GM12874 (cell line): Measurements from ENCODE around the gene TMX2.
A peak's percentile ranks its signal among the peaks of the same experiment; 100 is the strongest.

ENCODE experiments used
- TF ChIP-seq, protein P1 (sequence below): IDR thresholded peaks from 2 replicates; pipeline ENCODE4 v1.5.1; 2011; ENCODE audit warnings: low read depth, mild to moderate bottlenecking, control low read depth, low read length, moderate library complexity; ENCODE audit not compliant: insufficient read depth

The TMX2 gene

DNA sequence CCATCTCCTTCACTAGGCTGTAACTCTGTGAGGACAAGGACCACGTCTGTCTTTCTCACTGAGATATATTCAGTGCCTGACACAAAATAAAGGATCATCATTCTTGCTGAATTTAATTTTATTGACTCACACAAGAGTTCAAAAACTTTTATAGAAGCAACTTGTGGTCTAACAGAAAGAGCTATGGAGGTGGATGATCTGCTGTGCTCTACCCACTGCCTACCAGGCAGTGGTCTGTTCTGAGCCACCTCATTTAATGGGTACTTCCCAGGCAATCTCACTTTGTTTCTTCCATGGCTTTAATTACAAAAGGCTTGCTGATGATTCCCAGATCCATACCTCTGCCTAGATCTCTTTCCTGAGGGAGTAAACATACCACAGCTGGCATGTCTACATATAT, 34.5 kb downstream of the TMX2 start:
- TF ChIP-seq, protein P1, sequence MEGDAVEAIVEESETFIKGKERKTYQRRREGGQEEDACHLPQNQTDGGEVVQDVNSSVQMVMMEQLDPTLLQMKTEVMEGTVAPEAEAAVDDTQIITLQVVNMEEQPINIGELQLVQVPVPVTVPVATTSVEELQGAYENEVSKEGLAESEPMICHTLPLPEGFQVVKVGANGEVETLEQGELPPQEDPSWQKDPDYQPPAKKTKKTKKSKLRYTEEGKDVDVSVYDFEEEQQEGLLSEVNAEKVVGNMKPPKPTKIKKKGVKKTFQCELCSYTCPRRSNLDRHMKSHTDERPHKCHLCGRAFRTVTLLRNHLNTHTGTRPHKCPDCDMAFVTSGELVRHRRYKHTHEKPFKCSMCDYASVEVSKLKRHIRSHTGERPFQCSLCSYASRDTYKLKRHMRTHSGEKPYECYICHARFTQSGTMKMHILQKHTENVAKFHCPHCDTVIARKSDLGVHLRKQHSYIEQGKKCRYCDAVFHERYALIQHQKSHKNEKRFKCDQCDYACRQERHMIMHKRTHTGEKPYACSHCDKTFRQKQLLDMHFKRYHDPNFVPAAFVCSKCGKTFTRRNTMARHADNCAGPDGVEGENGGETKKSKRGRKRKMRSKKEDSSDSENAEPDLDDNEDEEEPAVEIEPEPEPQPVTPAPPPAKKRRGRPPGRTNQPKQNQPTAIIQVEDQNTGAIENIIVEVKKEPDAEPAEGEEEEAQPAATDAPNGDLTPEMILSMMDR: no peak

GRCh38 chr11:57751176-57751575, 38.8 kb downstream of the TMX2 start:
- TF ChIP-seq, protein P1: no peak

GRCh38 chr11:57751676-57752253, 39.4 kb downstream of the TMX2 start, which contains the start of gene BTBD18:
TSS of gene BTBD18 (minus strand) at chr11:57751819. CDS start at chr11:57751188, 631 bp downstream.
- TF ChIP-seq, protein P1: 0 out of 2 replicates have a peak, but pooled peaks have one; percentile 19

DNA sequence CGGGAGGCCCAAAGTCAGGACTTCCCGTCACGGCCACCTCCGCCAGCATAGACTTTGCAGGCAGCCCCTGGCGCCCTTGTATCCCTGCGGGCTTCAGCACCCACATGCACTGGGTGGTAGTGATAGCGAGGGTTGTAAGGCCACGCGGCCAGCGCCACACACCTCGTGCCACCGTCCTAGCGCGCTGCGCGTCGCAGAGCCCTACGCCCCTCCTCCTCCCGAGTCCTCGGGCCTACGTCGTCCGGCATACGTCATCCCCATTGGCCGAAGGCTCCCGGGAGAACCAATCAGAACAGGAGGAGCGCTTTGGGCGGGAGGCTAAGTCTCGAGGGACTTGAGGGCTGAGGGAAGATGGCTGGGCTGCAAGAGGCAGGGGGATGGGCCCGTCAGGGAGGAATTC, 40.6 kb downstream of the TMX2 start:
- TF ChIP-seq, protein P1: no peak

GRCh38 chr11:57758174-57758573, 45.8 kb downstream of the TMX2 start:
- TF ChIP-seq, protein P1: no peak

GRCh38 chr11:57761301-57762234, 49.2 kb downstream of the TMX2 start, which contains the start of gene CTNND1:
TSS of gene CTNND1 (plus strand) at chr11:57761802. CDS start at chr11:57791479, 29,677 bp downstream.
- TF ChIP-seq, protein P1: no peak

DNA sequence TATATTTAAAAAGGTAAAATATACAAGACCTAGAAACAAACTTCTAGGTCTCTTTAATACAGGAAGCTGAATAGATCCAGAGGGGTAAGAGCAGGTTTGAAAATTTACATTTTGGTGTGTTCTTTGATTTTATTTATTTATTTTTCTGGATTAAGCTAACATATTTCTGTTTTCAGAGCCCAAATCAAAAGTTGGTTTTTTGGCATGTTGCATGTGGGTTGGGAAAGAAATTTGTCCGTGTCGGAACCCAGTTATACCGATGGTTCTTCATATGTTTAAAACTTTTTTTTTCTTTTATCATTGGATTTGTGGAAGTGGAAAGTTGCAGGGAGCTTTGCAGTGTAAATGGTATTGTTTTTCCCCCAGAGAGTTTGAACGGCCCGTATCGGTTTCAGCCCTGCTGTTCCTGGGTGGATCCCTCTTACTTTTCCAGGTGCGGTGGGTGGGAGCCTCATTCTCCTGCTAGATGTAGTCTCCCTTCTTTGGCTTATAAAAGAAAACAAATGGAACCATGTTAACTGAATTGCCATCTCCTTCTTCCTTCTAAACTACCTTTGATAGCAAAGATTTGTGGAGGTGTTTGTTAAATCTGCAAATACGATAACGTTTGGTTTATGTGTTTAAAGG, 50.0 kb downstream of the TMX2 start:
- TF ChIP-seq, protein P1: no peak
